ENCODE data around the gene SECISBP2.

SECISBP2 gene

GRCh38 chr9:89377411-89377810 is 59.1 kb downstream of the SECISBP2 start:
- no peak overlapping the region for H3K4me3 ChIP-seq (ENCODE audit: low read depth, low read length, poor library complexity, severe bottlenecking)
- TF ChIP-seq CTCF (IDR thresholded peaks at IDR 0.05; ENCODE audit: low read length) (no peak), EZH2 (IDR thresholded peaks at IDR 0.05; ENCODE audit: borderline replicate concordance, low read length) (no peak)
- no peaks in the 10 kb centered on the region for H3K36me3 ChIP-seq (ENCODE audit: insufficient read depth, low read length)
- H4K20me1 ChIP-seq (ENCODE audit: insufficient read depth, low read length): no peaks in the 10 kb centered on the region
- no peaks in the 10 kb centered on the region for H3K79me2 ChIP-seq (ENCODE audit: insufficient read depth, low read length)
- no peaks in the 10 kb centered on the region for H3K4me1 ChIP-seq (ENCODE audit: insufficient read depth, low read length, severe bottlenecking)
- no peaks in the 10 kb centered on the region for H3K9me2 ChIP-seq (ENCODE audit: low read depth, low read length)
- no peak overlapping the region for H2AFZ ChIP-seq (ENCODE audit: low read length)
- H3K27ac ChIP-seq (ENCODE audit: low read depth, low read length, poor library complexity, severe bottlenecking): no peak overlapping the region
- H3K9ac ChIP-seq (ENCODE audit: low read length): no peak overlapping the region
- peaks cover 6% of the 10 kb centered on the region; the same call in 1 of the 2 replicates for H3K27me3 ChIP-seq (ENCODE audit: insufficient read depth, low read length)
- H3K4me2 ChIP-seq (ENCODE audit: low read length): no peak overlapping the region
- H3K9me3 ChIP-seq (ENCODE audit: low read length): no peaks in the 10 kb centered on the region
- no peaks in the 10 kb centered on the region for H3F3A ChIP-seq (ENCODE audit: insufficient read depth, low read length)

- no peak overlapping the region for H2AFZ ChIP-seq (ENCODE audit: low read length)
- H3K36me3 ChIP-seq (ENCODE audit: insufficient read depth, low read length): no peaks in the 10 kb centered on the region
- H4K20me1 ChIP-seq (ENCODE audit: insufficient read depth, low read length): no peaks in the 10 kb centered on the region
- no peak overlapping the region for H3K4me2 ChIP-seq (ENCODE audit: low read length)
- no peaks in the 10 kb centered on the region for H3F3A ChIP-seq (ENCODE audit: insufficient read depth, low read length)
- no peak overlapping the region for H3K27ac ChIP-seq (ENCODE audit: low read depth, low read length, poor library complexity, severe bottlenecking)
- H3K9me2 ChIP-seq (ENCODE audit: low read depth, low read length): no peaks in the 10 kb centered on the region
- H3K79me2 ChIP-seq (ENCODE audit: insufficient read depth, low read length): no peaks in the 10 kb centered on the region
- no peaks in the 10 kb centered on the region for H3K9me3 ChIP-seq (ENCODE audit: low read length)
- no peaks in the 10 kb centered on the region for H3K4me1 ChIP-seq (ENCODE audit: insufficient read depth, low read length, severe bottlenecking)
- no peak overlapping the region for H3K4me3 ChIP-seq (ENCODE audit: low read depth, low read length, poor library complexity, severe bottlenecking)
- no peak overlapping the region for H3K9ac ChIP-seq (ENCODE audit: low read length)
- no peak for TF ChIP-seq EZH2 (IDR thresholded peaks at IDR 0.05; ENCODE audit: borderline replicate concordance, low read length)
- TF ChIP-seq CTCF (IDR thresholded peaks at IDR 0.05; ENCODE audit: low read length): no peak
- H3K27me3 ChIP-seq (ENCODE audit: insufficient read depth, low read length): peaks cover 6% of the 10 kb centered on the region; the same call in 1 of the 2 replicates
These were observed 60.2 kb downstream of the SECISBP2 start for GRCh38 chr9:89378541-89378940.

GRCh38 chr9:89379031-89379430 is 60.7 kb downstream of the SECISBP2 start:
- no peak overlapping the region for H3K4me3 ChIP-seq (ENCODE audit: low read depth, low read length, poor library complexity, severe bottlenecking)
- H3K36me3 ChIP-seq (ENCODE audit: insufficient read depth, low read length): no peaks in the 10 kb centered on the region
- no peaks in the 10 kb centered on the region for H3K4me1 ChIP-seq (ENCODE audit: insufficient read depth, low read length, severe bottlenecking)
- H3K27ac ChIP-seq (ENCODE audit: low read depth, low read length, poor library complexity, severe bottlenecking): no peak overlapping the region
- no peaks in the 10 kb centered on the region for H4K20me1 ChIP-seq (ENCODE audit: insufficient read depth, low read length)
- TF ChIP-seq EZH2 (IDR thresholded peaks at IDR 0.05; ENCODE audit: borderline replicate concordance, low read length) (no peak), CTCF (IDR thresholded peaks at IDR 0.05; ENCODE audit: low read length) (no peak)
- H2AFZ ChIP-seq (ENCODE audit: low read length): no peak overlapping the region
- H3K4me2 ChIP-seq (ENCODE audit: low read length): no peak overlapping the region
- no peaks in the 10 kb centered on the region for H3K9me3 ChIP-seq (ENCODE audit: low read length)
- H3K79me2 ChIP-seq (ENCODE audit: insufficient read depth, low read length): no peaks in the 10 kb centered on the region
- no peaks in the 10 kb centered on the region for H3K9me2 ChIP-seq (ENCODE audit: low read depth, low read length)
- peaks cover 6% of the 10 kb centered on the region; the same call in 1 of the 2 replicates for H3K27me3 ChIP-seq (ENCODE audit: insufficient read depth, low read length)
- no peak overlapping the region for H3K9ac ChIP-seq (ENCODE audit: low read length)
- H3F3A ChIP-seq (ENCODE audit: insufficient read depth, low read length): no peaks in the 10 kb centered on the region
